Activated CD8-positive, alpha-beta memory T cell treated with anti-CD3 and anti-CD28 coated beads for 36 hours (primary cell): ENCODE data around the gene CTNNBIP1. TPM values are rescaled to one million over a fixed set of nuclear protein-coding genes. Genes with fewer than 3 reads are reported as not detected.

ENCODE experiments used
- CTCF ChIA-PET: fragments of 350-600 bp; sonication (Branson Sonifier 250); formaldehyde crosslinking; loops from one replicate; lab custom pipeline; 2021; ENCODE audit warnings: antibody characterized with exemption; lab: Charles Lee
- POLR2A ChIA-PET: fragments of 350-600 bp; sonication (Branson Sonifier 250); formaldehyde crosslinking; loops from one replicate; lab custom pipeline; 2021; ENCODE audit warnings: antibody characterized with exemption; lab: Charles Lee
- total RNA-seq, 2 experiments: library from RNA; stranded (reverse); gene quantifications; one replicate each; pipeline ENCODE4 v1.2.3, GENCODE V29; 2021

CTNNBIP1 gene
- total RNA-seq, 2 experiments from 2014 or later: 7.9 to 9.0 TPM

GRCh38 chr1:9886092-9886742, 23.9 kb downstream of the CTNNBIP1 start:
- POLR2A ChIA-PET: no interaction called here
- CTCF ChIA-PET: interaction anchor here (1.4 kb wide), 1 partner anchor 17 kb away, joined by 3 read pairs; no protein-coding TSS in a partner anchor

DNA sequence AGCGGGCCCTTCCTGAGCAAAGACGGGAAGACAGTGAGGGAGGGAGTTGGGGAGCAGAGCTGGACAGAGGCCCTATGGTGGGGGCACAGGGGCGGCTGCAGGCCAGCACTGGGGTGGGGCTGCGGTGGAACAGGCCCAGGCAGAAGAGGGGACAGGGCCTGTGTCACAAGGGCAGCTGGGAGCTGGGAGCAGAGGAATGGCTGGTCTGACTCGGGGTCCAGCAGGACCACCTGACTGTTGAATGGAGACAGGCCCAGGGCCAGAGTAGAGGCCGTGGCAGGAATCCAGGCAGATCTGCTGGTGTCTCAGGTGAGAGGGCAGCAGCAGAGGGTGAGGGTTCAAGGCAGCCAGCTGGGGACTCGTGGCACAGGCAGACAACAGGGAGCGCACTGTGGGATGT, 25.3 kb downstream of the CTNNBIP1 start:
- ChIA-PET POLR2A (no interaction called here), CTCF (no interaction called here)

DNA sequence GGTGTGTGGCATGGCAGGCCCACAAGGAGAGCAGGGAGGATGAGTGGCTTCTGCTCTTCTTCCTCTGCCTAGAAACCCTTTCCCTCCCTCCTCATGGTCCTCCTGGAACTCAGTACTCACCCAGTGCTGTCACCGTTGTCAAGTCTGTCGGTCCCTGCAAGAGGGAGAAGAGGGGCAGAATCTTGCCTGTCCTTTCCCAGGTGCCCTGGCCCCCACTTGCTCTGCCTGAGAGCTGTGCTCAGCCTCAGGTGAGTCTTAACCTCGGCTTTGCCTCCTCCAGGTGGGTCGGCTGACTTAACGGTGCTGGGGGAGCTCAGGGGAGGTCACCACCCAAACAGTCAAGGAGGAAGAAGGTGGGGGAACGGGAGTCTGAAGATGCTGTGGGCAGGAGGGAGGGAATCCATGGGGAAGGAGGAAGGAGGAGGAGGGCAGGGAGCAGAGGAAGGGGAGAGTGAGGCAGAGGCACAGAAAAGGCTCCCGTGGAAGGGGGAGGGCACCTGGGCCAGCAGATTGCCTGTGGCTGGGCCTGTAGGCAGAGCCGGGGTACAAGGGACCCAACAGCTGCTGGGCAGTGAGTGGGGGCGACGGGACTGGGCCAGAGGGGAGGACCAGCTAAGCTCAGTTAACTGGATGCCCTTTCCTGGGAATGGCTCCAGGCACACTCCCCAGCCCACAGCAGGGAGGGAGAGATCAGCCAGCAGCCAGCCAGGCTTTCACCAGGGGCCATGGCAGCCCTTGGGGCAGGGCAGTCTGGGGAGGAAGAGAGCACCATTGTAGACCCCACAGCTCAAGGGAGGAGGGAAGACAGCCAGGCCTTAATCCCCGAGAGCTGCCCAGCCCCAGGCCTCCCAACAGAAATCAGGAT, 26.3 kb downstream of the CTNNBIP1 start:
- ChIA-PET POLR2A (no interaction called here), CTCF (no interaction called here)

DNA sequence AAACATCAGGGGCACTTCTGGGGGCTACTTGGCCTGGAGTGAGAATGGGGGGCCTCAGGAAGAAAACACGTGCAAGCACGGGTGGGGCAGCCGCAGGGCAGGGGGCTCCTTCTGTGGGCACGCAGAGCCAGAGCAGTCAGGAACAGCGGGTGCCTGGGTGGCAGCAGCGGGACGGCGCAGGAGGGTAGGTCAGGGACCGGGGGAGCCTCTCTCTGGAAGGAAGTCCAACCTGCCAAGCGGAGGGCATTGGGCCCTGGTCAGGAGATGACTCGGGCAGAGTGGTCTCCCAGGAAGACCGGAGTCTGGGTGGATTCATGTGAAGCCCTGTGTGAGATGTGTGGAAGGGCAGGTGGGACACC, 27.1 kb downstream of the CTNNBIP1 start:
- ChIA-PET POLR2A (no interaction called here), CTCF (interaction anchor here (1.1 to 1.2 kb wide), 2 partner anchors 15 to 23 kb away, joined by 3 read pairs; no protein-coding TSS in a partner anchor)

- POLR2A ChIA-PET: interaction anchor here (0.6 to 1.2 kb wide), 2 partner anchors 28 to 61 kb away, joined by 3 read pairs; no protein-coding TSS in a partner anchor
- CTCF ChIA-PET: interaction anchor here (1.1 to 1.2 kb wide), 2 partner anchors 14 to 24 kb away, joined by 3 read pairs; no protein-coding TSS in a partner anchor
These were observed 27.6 kb downstream of the CTNNBIP1 start for GRCh38 chr1:9882296-9882944.

DNA sequence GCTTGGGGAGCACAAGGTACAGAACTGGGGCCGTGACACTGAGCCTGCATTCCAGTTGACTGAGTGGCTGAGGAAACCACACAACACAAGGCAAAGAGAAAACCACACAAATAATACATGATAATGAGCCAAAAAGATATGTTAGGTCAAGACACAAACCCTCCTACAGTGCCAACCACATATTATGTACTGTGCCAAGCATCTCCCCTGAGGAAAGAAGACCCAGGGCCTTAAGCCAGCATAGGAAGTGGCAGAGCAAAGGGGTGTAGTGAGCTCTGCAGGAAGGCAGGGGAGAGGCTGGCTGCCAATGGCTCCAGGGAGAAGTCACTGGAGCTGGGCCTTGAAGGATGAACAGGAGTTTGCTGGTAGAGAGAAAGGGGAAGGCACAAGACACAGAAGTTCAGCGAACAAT, 28.2 kb downstream of the CTNNBIP1 start:
- POLR2A ChIA-PET: interaction anchor here (0.6 to 1.2 kb wide), 2 partner anchors 29 to 62 kb away, joined by 3 read pairs; no protein-coding TSS in a partner anchor
- CTCF ChIA-PET: interaction anchor here (1.0 to 1.2 kb wide), 2 partner anchors 13 to 24 kb away, joined by 3 read pairs; no protein-coding TSS in a partner anchor

- POLR2A ChIA-PET: no interaction called here
- CTCF ChIA-PET: interaction anchor here (0.8 to 1.3 kb wide), 2 partner anchors 10 to 72 kb away, joined by 3 read pairs; no protein-coding TSS in a partner anchor
These were observed 31.7 kb downstream of the CTNNBIP1 start for GRCh38 chr1:9878404-9878803.

DNA sequence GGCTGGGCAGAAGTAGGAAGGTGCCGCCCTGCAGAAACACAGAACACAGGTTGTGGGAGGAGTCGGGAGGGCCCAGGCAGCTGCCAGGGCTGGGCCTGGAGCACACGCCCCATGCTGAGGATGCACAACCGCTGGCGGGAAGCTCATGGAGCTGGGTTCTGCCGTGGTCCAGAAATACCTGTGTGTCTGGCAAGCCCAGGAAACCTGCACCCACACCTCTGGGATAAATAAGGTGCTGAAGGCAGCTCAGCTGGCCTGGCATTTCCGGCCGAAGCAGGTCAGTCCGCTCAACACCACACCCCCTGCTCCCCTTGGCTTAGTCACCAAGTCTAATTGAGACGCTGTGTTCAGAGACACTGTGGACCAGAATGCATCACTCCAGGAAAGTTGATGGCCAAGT, 32.1 kb downstream of the CTNNBIP1 start:
- ChIA-PET POLR2A (no interaction called here), CTCF (interaction anchor here (0.8 to 0.9 kb wide), 3 partner anchors 10 to 553 kb away, joined by 3 read pairs; partner anchors contain the start of gene CENPS)

DNA sequence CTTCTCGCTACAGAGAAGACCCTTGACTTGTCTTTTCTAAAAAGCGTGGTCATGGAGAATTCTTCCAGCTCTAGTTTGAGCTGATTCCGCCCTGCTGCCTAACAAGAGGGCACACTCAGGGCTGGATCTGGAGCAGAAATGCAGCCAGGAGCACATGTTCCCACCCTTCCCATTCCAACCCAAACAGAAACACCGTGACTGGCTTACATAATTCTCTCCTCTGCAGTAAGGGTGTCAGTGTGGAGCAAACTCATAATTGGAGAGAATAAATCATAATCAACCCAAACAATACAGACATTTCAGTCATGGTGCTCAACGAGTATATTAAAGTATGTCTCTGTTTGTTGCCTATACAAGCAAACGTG, 34.5 kb downstream of the CTNNBIP1 start:
- CTCF ChIA-PET: interaction anchor here (0.6 to 3.4 kb wide), 5 partner anchors 15 to 88 kb away, joined by 3 to 11 read pairs (median 3); partner anchors contain the start of genes LZIC and NMNAT1
- POLR2A ChIA-PET: no interaction called here

- POLR2A ChIA-PET: no interaction called here
- CTCF ChIA-PET: interaction anchor here (0.6 to 3.4 kb wide), 14 partner anchors 13 to 223 kb away, joined by 3 to 11 read pairs (median 4); partner anchors contain the start of genes LZIC and NMNAT1
These were observed 35.0 kb downstream of the CTNNBIP1 start for GRCh38 chr1:9874959-9875635.

DNA sequence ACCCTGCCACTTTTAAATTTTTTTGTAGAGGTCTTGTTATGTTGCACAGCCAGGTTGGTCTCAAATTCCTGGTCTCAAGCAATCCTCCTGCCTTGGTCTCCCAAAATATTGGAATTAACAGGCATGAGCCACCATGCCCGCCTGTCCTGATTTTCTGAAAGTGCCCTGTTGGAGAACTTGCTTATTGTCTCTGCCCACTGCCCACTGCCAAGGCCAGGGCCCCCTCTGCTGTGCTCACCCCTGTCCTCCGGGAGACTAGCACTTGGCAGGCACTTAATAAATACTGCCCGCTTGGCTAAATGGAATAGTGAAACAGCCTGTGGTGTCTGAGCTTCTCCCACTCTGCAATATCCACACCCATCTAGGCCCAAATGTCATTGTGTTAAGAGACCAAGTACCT, 35.7 kb downstream of the CTNNBIP1 start:
- ChIA-PET CTCF (interaction anchor here (0.6 to 3.4 kb wide), 11 partner anchors 12 to 222 kb away, joined by 3 to 11 read pairs (median 4); partner anchors contain the start of genes LZIC and NMNAT1), POLR2A (no interaction called here)

- CTCF ChIA-PET: interaction anchor here (0.6 to 2.1 kb wide), 7 partner anchors 12 to 243 kb away, joined by 3 to 7 read pairs (median 3); no protein-coding TSS in a partner anchor
- POLR2A ChIA-PET: no interaction called here
These were observed 36.1 kb downstream of the CTNNBIP1 start for GRCh38 chr1:9873992-9874391.

GRCh38 chr1:9873385-9873784, 36.7 kb downstream of the CTNNBIP1 start:
- POLR2A ChIA-PET: no interaction called here

DNA sequence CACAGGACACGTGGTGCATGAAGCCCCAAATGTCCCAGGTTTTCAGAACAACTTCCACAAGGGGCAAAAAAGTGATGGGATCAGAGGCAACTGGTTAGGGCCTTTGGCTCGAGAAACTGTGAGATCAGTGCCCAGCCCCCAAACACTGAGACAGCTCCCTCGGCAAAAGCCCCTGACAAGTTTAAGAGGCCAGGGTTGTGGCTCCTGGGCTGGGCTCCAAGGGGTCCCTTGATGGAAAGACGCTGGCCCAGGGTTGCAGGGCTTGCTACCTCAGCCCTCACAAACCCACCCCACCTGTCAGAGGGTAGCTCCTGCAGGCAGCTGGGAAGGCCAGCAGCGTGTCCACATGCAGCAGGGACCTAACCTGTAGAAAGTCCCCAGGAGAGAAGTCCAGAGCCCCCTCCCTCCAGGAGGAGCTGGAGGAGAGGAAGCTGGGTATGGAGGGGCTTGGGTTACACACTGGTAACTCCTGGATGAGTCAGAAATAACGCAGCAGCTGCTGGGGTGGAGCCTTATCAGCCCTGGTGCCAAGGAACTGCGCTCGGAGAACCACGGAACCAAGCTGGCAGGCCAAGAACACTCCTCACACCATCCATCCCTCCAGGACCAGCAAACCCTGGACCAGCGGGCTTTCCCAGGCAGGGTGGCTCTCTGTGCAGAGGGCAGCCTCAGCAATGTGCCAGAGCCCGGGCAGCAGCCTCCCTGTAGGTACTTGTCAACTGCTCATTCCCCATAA, 37.5 kb downstream of the CTNNBIP1 start:
- ChIA-PET CTCF (interaction anchor here (1.2 to 1.3 kb wide), 2 partner anchors 88 to 242 kb away, joined by 3 read pairs; no protein-coding TSS in a partner anchor), POLR2A (no interaction called here)

More at GRCh38 chr1:9873385-9873784, 36.7 kb downstream of the CTNNBIP1 start:
- CTCF ChIA-PET: interaction anchor here (1.2 to 2.1 kb wide), 5 partner anchors 11 to 243 kb away, joined by 3 to 7 read pairs (median 4); no protein-coding TSS in a partner anchor

DNA sequence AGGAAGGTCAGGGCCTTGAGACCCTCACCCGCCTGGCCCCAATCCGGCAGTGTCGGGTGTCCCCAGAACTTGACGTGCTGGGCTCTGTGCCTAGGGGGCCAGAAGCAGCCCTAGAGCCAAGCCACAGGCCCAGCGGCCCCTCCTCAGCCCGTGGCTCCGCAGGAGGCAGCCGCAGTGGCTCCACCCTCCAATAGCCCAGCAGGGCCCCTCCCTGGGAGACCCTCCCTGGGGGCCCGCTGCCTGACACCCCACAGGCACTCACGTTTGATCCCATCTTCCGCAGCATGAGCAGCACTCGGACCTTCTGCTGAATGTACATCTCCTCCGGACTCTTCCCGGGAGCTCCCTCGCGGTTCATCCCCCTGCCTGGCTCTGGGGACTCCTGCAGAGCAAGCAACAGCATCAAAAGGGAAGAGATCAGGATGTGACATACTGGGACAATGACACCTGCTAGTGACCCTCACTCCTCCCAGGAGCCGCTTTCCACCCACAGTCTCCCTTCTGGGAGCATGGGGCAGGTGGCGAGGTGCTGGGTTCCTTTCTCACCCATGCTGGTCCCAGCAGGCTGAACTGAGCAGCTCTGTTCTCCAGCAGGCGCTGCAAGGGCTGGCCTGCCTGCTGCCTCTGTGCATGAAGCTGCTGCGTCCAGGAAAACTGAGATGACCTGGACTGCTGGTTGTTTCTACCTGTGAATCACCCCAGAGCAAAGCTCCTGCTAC, 38.2 kb downstream of the CTNNBIP1 start:
- ChIA-PET POLR2A (no interaction called here), CTCF (interaction anchor here (1.2 kb wide), 1 partner anchor 88 kb away, joined by 3 read pairs; no protein-coding TSS in a partner anchor)

GRCh38 chr1:9871021-9871420, 39.0 kb downstream of the CTNNBIP1 start:
- ChIA-PET POLR2A (no interaction called here), CTCF (interaction anchor here (10.7 kb wide), 1 partner anchor 87 kb away, joined by 96 read pairs; no protein-coding TSS in a partner anchor)

- POLR2A ChIA-PET: no interaction called here
- CTCF ChIA-PET: interaction anchor here (1.1 to 10.7 kb wide), 2 partner anchors 87 to 283 kb away, joined by 4 to 96 read pairs; no protein-coding TSS in a partner anchor
These were observed 39.5 kb downstream of the CTNNBIP1 start for GRCh38 chr1:9870572-9870971.
